SU-DHL-6 (cell line): ENCODE measurements around the gene RD3L.
"Not testable (repeated sequence)": the region's sequence is repeated elsewhere in the genome, so short reads cannot be mapped to it uniquely, and the experiment has no call there.

Experiments used
- H2AFZ ChIP-seq: fragments of 200-600 bp; sonication (generic); 2 replicates; pipeline ENCODE4 v1.6.1; 2014; ENCODE audit warnings: low read depth, mild to moderate bottlenecking, moderate library complexity, mixed read lengths, antibody characterized with exemption, low read length; ENCODE audit not compliant: severe bottlenecking
- H3F3A ChIP-seq: fragments of 200-600 bp; shearing (Covaris generic); 2 replicates; pipeline ENCODE4 v1.6.0; 2016; ENCODE audit warnings: antibody characterized with exemption, mild to moderate bottlenecking; ENCODE audit not compliant: insufficient read depth
- H3K27ac ChIP-seq: fragments of 200-600 bp; sonication (generic); 2 replicates; pipeline ENCODE4 v1.5.1; 2016; ENCODE audit warnings: low read depth, mild to moderate bottlenecking, low read length, moderate library complexity, mixed read lengths
- H3K27me3 ChIP-seq: fragments of 200-600 bp; sonication (generic), shearing (Covaris generic); 2 replicates; pipeline ENCODE4 v1.6.0; 2014; ENCODE audit warnings: mild to moderate bottlenecking, low read length
- H3K36me3 ChIP-seq: fragments of 200-600 bp; sonication (generic); 2 replicates; pipeline ENCODE4 v1.6.1; 2014; ENCODE audit warnings: mild to moderate bottlenecking, low read length, mixed read lengths
- H3K4me2 ChIP-seq: fragments of 300-600, 200-600 bp; shearing (Covaris generic), sonication (generic); 2 replicates; pipeline ENCODE4 v1.6.0; 2014; ENCODE audit warnings: low read length, low read depth, mild to moderate bottlenecking; ENCODE audit not compliant: poor library complexity, severe bottlenecking
- H3K4me3 ChIP-seq: fragments of 200-600 bp; sonication (generic); 2 replicates; pipeline ENCODE4 v1.5.1; 2014; ENCODE audit warnings: antibody characterized with exemption, low read length, mild to moderate bottlenecking, mixed read lengths; ENCODE audit not compliant: insufficient read depth, poor library complexity, severe bottlenecking
- H3K79me2 ChIP-seq: fragments of 200-600 bp; sonication (generic); 2 replicates; pipeline ENCODE4 v1.6.1; 2014; ENCODE audit warnings: mild to moderate bottlenecking, low read length, moderate library complexity; ENCODE audit not compliant: insufficient read depth
- H3K9ac ChIP-seq: fragments of 200-600 bp; sonication (generic); 2 replicates; pipeline ENCODE4 v1.7.0; 2014; ENCODE audit warnings: mild to moderate bottlenecking, low read length
- H3K9me2 ChIP-seq: fragments of 200-600 bp; sonication (generic); replicated peaks from 2 replicates; pipeline ENCODE4 v1.6.1; 2014; ENCODE audit warnings: low read length; ENCODE audit not compliant: insufficient read depth
- H3K9me3 ChIP-seq: fragments of 200-600 bp; sonication (generic); 2 replicates; pipeline ENCODE4 v1.6.1; 2014; ENCODE audit warnings: low read length, mixed read lengths; ENCODE audit not compliant: insufficient read depth
- H4K20me1 ChIP-seq: fragments of 200-600 bp; sonication (generic); 2 replicates; pipeline ENCODE4 v1.6.1; 2014; ENCODE audit warnings: low read depth, mild to moderate bottlenecking, antibody characterized with exemption, low read length, moderate library complexity, mixed read lengths
- CTCF ChIP-seq: fragments of 200-600 bp; sonication (generic); IDR thresholded peaks from one replicate; pipeline ENCODE4 v1.5.1; 2017; ENCODE audit warnings: antibody characterized with exemption, mild to moderate bottlenecking, low read length, moderate library complexity; ENCODE audit not compliant: insufficient read depth, poor library complexity, severe bottlenecking
- EZH2phosphoT487 ChIP-seq: fragments of 200-600 bp; sonication (generic), shearing (Covaris generic); conservative IDR thresholded peaks from 2 replicates; pipeline ENCODE4 v1.6.1; 2018; ENCODE audit warnings: mild to moderate bottlenecking, antibody characterized with exemption, low read length, moderate library complexity, mixed read lengths

RD3L gene

GRCh38 chr14:103984196-103984595 lies 41.9 kb upstream of the RD3L start:
- H4K20me1 ChIP-seq = no peaks in the 10 kb centered on the region
- no peak overlapping the region for H2AFZ ChIP-seq
- peaks cover 3% of the 10 kb centered on the region; the same call in 1 of the 2 replicates for H3K9me3 ChIP-seq
- H3K27ac ChIP-seq = no peak overlapping the region
- H3K9ac ChIP-seq = no peak overlapping the region
- H3K4me2 ChIP-seq = no peak overlapping the region
- H3K4me3 ChIP-seq = no peak overlapping the region
- no peaks in the 10 kb centered on the region for H3K36me3 ChIP-seq
- no peaks in the 10 kb centered on the region for H3K27me3 ChIP-seq
- no peaks in the 10 kb centered on the region for H3K79me2 ChIP-seq
- no peak for TF ChIP-seq EZH2phosphoT487
- TF ChIP-seq CTCF = no peak
- no peaks in the 10 kb centered on the region for H3F3A ChIP-seq
- H3K9me2 ChIP-seq = 0 out of 2 replicates have a peak, but pooled peaks cover 3% of the 10 kb centered on the region

GRCh38 chr14:103980623-103981238 lies 38.4 kb upstream of the RD3L start:
- H3F3A ChIP-seq, H3K79me2 ChIP-seq, H4K20me1 ChIP-seq, H3K9me2 ChIP-seq, H3K27me3 ChIP-seq, H2AFZ ChIP-seq, H3K9ac ChIP-seq, H3K36me3 ChIP-seq, H3K27ac ChIP-seq, H3K4me2 ChIP-seq, H3K4me3 ChIP-seq, H3K9me3 ChIP-seq: not testable (repeated sequence)

DNA sequence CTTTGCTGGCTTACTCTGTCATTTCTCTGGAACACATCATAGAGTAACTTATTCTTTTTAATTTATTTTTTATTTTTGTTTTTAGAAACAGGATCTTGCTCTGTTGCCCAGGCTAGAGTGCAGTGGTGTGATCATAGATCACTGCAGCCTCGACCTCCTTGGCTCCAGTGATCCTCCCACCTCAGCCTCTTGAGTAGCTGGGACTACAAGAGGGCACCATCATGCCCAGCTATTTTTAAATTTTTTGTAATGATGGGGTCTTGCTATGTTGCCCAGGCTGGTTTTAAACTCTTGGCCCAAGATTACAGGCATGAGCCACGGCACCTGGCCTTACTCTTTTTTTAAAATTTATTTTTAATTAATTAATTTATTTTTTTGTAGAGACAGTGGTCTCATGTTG lies 32.2 kb upstream of the RD3L start:
- H3K27me3 ChIP-seq = no peaks in the 10 kb centered on the region
- H3K4me2 ChIP-seq = no peak overlapping the region
- no peak overlapping the region for H3K9ac ChIP-seq
- no peak overlapping the region for H3K4me3 ChIP-seq
- H3K36me3 ChIP-seq = no peaks in the 10 kb centered on the region
- no peaks in the 10 kb centered on the region for H4K20me1 ChIP-seq
- no peak overlapping the region for H3K27ac ChIP-seq
- TF ChIP-seq CTCF (no peak), EZH2phosphoT487 (no peak)
- H3K9me2 ChIP-seq = no peaks in the 10 kb centered on the region
- no peak overlapping the region for H2AFZ ChIP-seq
- H3F3A ChIP-seq = no peaks in the 10 kb centered on the region
- H3K9me3 ChIP-seq = no peaks in the 10 kb centered on the region
- no peaks in the 10 kb centered on the region for H3K79me2 ChIP-seq

DNA sequence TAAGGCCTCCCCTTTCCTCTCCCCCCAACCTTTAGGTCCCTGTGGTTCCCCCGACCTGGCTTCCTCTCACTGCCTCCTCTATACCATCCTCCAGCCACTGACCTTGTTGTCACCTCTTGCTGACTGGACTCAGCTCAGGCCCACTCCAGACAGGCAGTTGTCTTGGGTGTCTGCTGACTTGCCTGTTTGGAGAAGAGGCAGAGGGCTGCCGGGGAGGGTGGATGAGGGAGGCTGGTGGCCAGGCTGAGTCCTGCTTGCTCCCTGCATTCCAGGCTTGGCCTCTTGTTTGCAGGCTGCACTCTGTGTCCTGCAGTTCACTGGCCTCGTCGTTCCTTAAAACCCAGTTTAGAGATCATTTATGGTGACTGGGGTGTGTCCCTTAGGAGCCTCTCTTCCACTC lies 31.0 kb upstream of the RD3L start:
- Histone ChIP-seq H3K9ac (no peak overlapping the region), H3K79me2 (no peaks in the 10 kb centered on the region), H3K9me2 (no peaks in the 10 kb centered on the region), H3K9me3 (no peaks in the 10 kb centered on the region), H3K4me3 (no peak overlapping the region), H3K36me3 (no peaks in the 10 kb centered on the region), H2AFZ (no peak overlapping the region), H3F3A (no peaks in the 10 kb centered on the region), H3K27ac (no peak overlapping the region), H4K20me1 (no peaks in the 10 kb centered on the region), H3K4me2 (no peak overlapping the region), H3K27me3 (no peaks in the 10 kb centered on the region)
- TF ChIP-seq CTCF (no peak), EZH2phosphoT487 (no peak)
